ENCODE data around the gene TPCN1. TPM values are rescaled to one million over a fixed set of nuclear protein-coding genes. Genes with fewer than 3 reads are reported as not detected.

Gene TPCN1
- total RNA-seq, 1 experiment from 2014 or later, result 13.5 TPM

GRCh38 chr12:113242560-113242959 lies 21.3 kb downstream of the TPCN1 start:
- H2AFZ ChIP-seq (ENCODE audit: low read length), result no peak overlapping the region
- Mint-ChIP-seq H3K4me3 (no peak overlapping the region), H3K27ac (peak overlapping the region in 2 of 3 experiments; percentile 16 to 69; a peak in 2 of 7 replicates), H3K4me1 (peaks cover 37 to 45% of the 10 kb centered on the region in 2 experiments), H3K27me3 (ENCODE audit: low read depth) (no peaks in the 10 kb centered on the region; the same call in 1 of the 2 replicates), H3K36me3 (ENCODE audit: insufficient read depth in 1 of 3, low read depth in 3 of 3) (peaks cover 11 to 19% (median 13%) of the 10 kb centered on the region in 3 experiments; a peak in 6 of 7 replicates), H3K9me3 (no peaks in the 10 kb centered on the region)
- H3K27ac ChIP-seq (ENCODE audit: insufficient read length, low read depth, low read length), result no peak overlapping the region
- H3K79me2 ChIP-seq (ENCODE audit: insufficient read depth, low read length), result no peaks in the 10 kb centered on the region
- H3K9me3 ChIP-seq (ENCODE audit: control insufficient read depth, low read depth, low read length), result no peaks in the 10 kb centered on the region
- no peak overlapping the region for H3T11ph ChIP-seq (ENCODE audit: low read length)
- no peak overlapping the region for H3K56ac ChIP-seq (ENCODE audit: insufficient read length, low read depth, low read length)
- H3K4me1 ChIP-seq (ENCODE audit: insufficient read depth, low read length), result peaks cover 9% of the 10 kb centered on the region; the same call in 1 of the 2 replicates
- no peak overlapping the region for H4K5ac ChIP-seq (ENCODE audit: insufficient read length, low read depth, low read length)
- H2BK12ac ChIP-seq (ENCODE audit: insufficient read length, low read depth, low read length), result no peak overlapping the region
- H2BK120ac ChIP-seq (ENCODE audit: low read depth, low read length, poor library complexity, severe bottlenecking), result no peak overlapping the region
- no peaks in the 10 kb centered on the region for H4K20me1 ChIP-seq (ENCODE audit: control insufficient read depth, insufficient read depth, insufficient read length)
- no peak for TF ChIP-seq CTCF (conservative IDR thresholded peaks at IDR 0.05)
- H3K27me3 ChIP-seq (ENCODE audit: insufficient read depth, low read length), result no peaks in the 10 kb centered on the region
- no CpG with 5 or more reads among the region's 8 CpGs for WGBS (ENCODE audit: extremely low coverage, insufficient read length, low lambda C conversion rate)
- H4K8ac ChIP-seq (replicated peaks; ENCODE audit: insufficient read length, low read depth, low read length), result no peak overlapping the region
- no peak overlapping the region for H3K14ac ChIP-seq (ENCODE audit: insufficient read depth, low read length)
- H2BK20ac ChIP-seq (ENCODE audit: low read depth, low read length, poor library complexity, severe bottlenecking), result no peak overlapping the region
- no peaks in the 10 kb centered on the region for H3K79me1 ChIP-seq (ENCODE audit: insufficient read depth, low read depth, low read length, poor library complexity, severe bottlenecking)
- no peak overlapping the region for H3K4ac ChIP-seq (ENCODE audit: low read depth, low read length)
- H3K23me2 ChIP-seq (ENCODE audit: insufficient read length, low read depth, low read length, poor library complexity, severe bottlenecking), result no peaks in the 10 kb centered on the region
- H2BK5ac ChIP-seq (ENCODE audit: insufficient read length, low read length), result no peak overlapping the region
- H3K23ac ChIP-seq (ENCODE audit: insufficient read length, low read depth, low read length), result no peak overlapping the region
- no peak overlapping the region for H2AK5ac ChIP-seq (ENCODE audit: insufficient read length, low read length)
- no peak overlapping the region for H3K9ac ChIP-seq (ENCODE audit: extremely low read depth, insufficient read length, low read length)
- H2BK15ac ChIP-seq (ENCODE audit: low read depth, low read length), result no peak overlapping the region
- H4K91ac ChIP-seq (ENCODE audit: insufficient read length, low read depth, low read length), result no peak overlapping the region
- H3K4me2 ChIP-seq (ENCODE audit: insufficient read depth, insufficient read length, low read length), result no peak overlapping the region
- H3K18ac ChIP-seq (ENCODE audit: insufficient read length, low read depth, low read length), result no peak overlapping the region
- DNase-seq, result no peak

Measured in H9 (cell line).